Endothelial cell of umbilical vein (primary cell): ENCODE data around the gene SMC1B. TPM values are rescaled to one million over a fixed set of nuclear protein-coding genes. Genes with fewer than 3 reads are reported as not detected.

Experiments used
- BruUV-seq: library from RNA; stranded (reverse); fragments of 400-500 nt; replicated peaks from 2 replicates; lab custom pipeline; 2021; lab: Mats Ljungman, UMichigan
- CTCF ChIA-PET: fragments of 300-600, 350-600 bp; sonication (Branson Sonifier 250); formaldehyde crosslinking; loops from one replicate; lab custom pipeline; 2021; ENCODE audit warnings: antibody characterized with exemption, inconsistent platforms; lab: Charles Lee
- POLR2A ChIA-PET: fragments of 300-600, 350-600 bp; sonication (Branson Sonifier 250); formaldehyde crosslinking; loops from one replicate; lab custom pipeline; 2021; ENCODE audit warnings: antibody characterized with exemption, inconsistent platforms; lab: Charles Lee
- DNase-seq: peaks from one replicate; pipeline ENCODE4 v3.0.0-alpha.2; 2011; ENCODE audit warnings: low read depth, low spot score
- FAIRE-seq: peaks from 2 replicates; lab custom pipeline; 2011; peaks lifted over from hg19 to GRCh38; lab: Jason Lieb, UNC
- H2AFZ ChIP-seq: 2 replicates; pipeline ENCODE4 v1.6.0; 2012; ENCODE audit warnings: low read depth, low read length, control low read depth, inconsistent platforms
- H3K27ac ChIP-seq: 2 replicates; pipeline ENCODE4 v1.5.1; 2011; ENCODE audit warnings: low read depth, mild to moderate bottlenecking, control low read depth, low read length, moderate library complexity; ENCODE audit not compliant: insufficient read depth
- H3K27me3 ChIP-seq, 2 experiments: 2 replicates each; pipeline versions ENCODE4 v1.6.0 to v1.6.1; 2011; ENCODE audit warnings: low read length in 2 of 2, mixed read lengths in 1 of 2; ENCODE audit not compliant: control insufficient read depth in 2 of 2, insufficient read depth in 2 of 2
- H3K36me3 ChIP-seq, 2 experiments: 2 replicates in 1 of 2; 3 replicates in 1 of 2; pipeline ENCODE4 v1.5.1; 2011; ENCODE audit warnings: low read length in 2 of 2, mild to moderate bottlenecking in 1 of 2, moderate library complexity in 1 of 2; ENCODE audit not compliant: control insufficient read depth in 2 of 2, insufficient read depth in 2 of 2; ENCODE audit errors: extremely low read depth in 1 of 2
- H3K4me1 ChIP-seq: 3 replicates; pipeline ENCODE4 v1.5.1; 2011; ENCODE audit warnings: mild to moderate bottlenecking, low read length; ENCODE audit not compliant: control insufficient read depth, insufficient read depth; ENCODE audit errors: extremely low read depth
- H3K4me2 ChIP-seq: 2 replicates; pipeline ENCODE4 v1.6.1; 2011; ENCODE audit warnings: low read length, control low read depth, mixed read lengths; ENCODE audit not compliant: insufficient read depth
- H3K4me3 ChIP-seq, 3 experiments: fragments of 200-600 bp in 1 of 3; sonication (generic), shearing (Covaris generic) in 1 of 3; replicated peaks in 1 of 3; 2 replicates each; pipeline ENCODE4 v1.5.1; 2011 to 2016; ENCODE audit warnings: control low read depth in 3 of 3, low read length in 3 of 3, mild to moderate bottlenecking in 2 of 3, inconsistent platforms in 1 of 3, low read depth in 1 of 3, moderate library complexity in 1 of 3; ENCODE audit not compliant: insufficient read depth in 1 of 3
- H3K79me2 ChIP-seq: 2 replicates; pipeline ENCODE4 v1.6.0; 2012; ENCODE audit warnings: low read length, inconsistent platforms; ENCODE audit not compliant: control insufficient read depth, insufficient read depth
- H3K9ac ChIP-seq: replicated peaks from 2 replicates; pipeline ENCODE3; 2011; ENCODE audit warnings: low read length, control low read depth; ENCODE audit not compliant: insufficient read depth; ENCODE audit errors: extremely low read depth
- H3K9me1 ChIP-seq: replicated peaks from 3 replicates; pipeline ENCODE4 v1.6.0; 2011; ENCODE audit warnings: mild to moderate bottlenecking, low read length; ENCODE audit not compliant: control insufficient read depth, insufficient read depth; ENCODE audit errors: extremely low read depth
- H3K9me3 ChIP-seq: replicated peaks from 2 replicates; pipeline ENCODE4 v1.5.1; 2012; ENCODE audit warnings: low read length, inconsistent platforms; ENCODE audit not compliant: control insufficient read depth, insufficient read depth
- H4K20me1 ChIP-seq: replicated peaks from 2 replicates; pipeline ENCODE3; 2011; ENCODE audit warnings: mild to moderate bottlenecking, low read length; ENCODE audit not compliant: control insufficient read depth, insufficient read depth; ENCODE audit errors: extremely low read depth
- CTCF ChIP-seq, 2 donors: IDR thresholded peaks; 1 replicate in 1 of 2; 2 replicates in 1 of 2; pipeline ENCODE4 v1.5.1; 2011; ENCODE audit warnings: low read length in 2 of 2, mild to moderate bottlenecking in 2 of 2, moderate library complexity in 2 of 2, control low read depth in 1 of 2, inconsistent platforms in 1 of 2, low read depth in 1 of 2; ENCODE audit not compliant: insufficient read depth in 1 of 2; ENCODE audit errors: extremely low read depth in 1 of 2
- EZH2 ChIP-seq: IDR thresholded peaks from 2 replicates; pipeline ENCODE4 v1.6.1; 2012; ENCODE audit warnings: borderline replicate concordance, low read depth, mild to moderate bottlenecking, moderate library complexity, low read length, inconsistent platforms; ENCODE audit not compliant: severe bottlenecking
- FOS ChIP-seq: IDR thresholded peaks from 2 replicates; pipeline ENCODE4 v1.6.1; 2011; ENCODE audit warnings: mild to moderate bottlenecking, low read length, moderate library complexity, borderline replicate concordance; ENCODE audit not compliant: insufficient read depth
- GATA2 ChIP-seq: IDR thresholded peaks from 2 replicates; pipeline ENCODE4 v1.7.0; 2011; ENCODE audit warnings: low read depth, mild to moderate bottlenecking, moderate library complexity, mixed read lengths, low read length; ENCODE audit not compliant: insufficient read length, insufficient read depth
- JUN ChIP-seq: IDR thresholded peaks from 2 replicates; pipeline ENCODE4 v1.6.1; 2011; ENCODE audit warnings: borderline replicate concordance, low read depth; ENCODE audit not compliant: insufficient read length, insufficient read depth
- MAX ChIP-seq: IDR thresholded peaks from 2 replicates; pipeline ENCODE4 v1.6.1; 2011; ENCODE audit not compliant: insufficient read depth, insufficient read length
- MYC ChIP-seq: IDR thresholded peaks from one replicate; pipeline ENCODE4 v1.6.1; 2011; ENCODE audit warnings: mild to moderate bottlenecking, low read depth, low read length
- POLR2A ChIP-seq: IDR thresholded peaks from 2 replicates; pipeline ENCODE4 v1.6.1; 2012; ENCODE audit warnings: low read depth, mild to moderate bottlenecking, control low read depth, low read length
- POLR2AphosphoS5 ChIP-seq: IDR thresholded peaks from 2 replicates; pipeline ENCODE4 v1.6.1; 2012; ENCODE audit warnings: low read depth, mild to moderate bottlenecking, control low read depth, low read length, moderate library complexity; ENCODE audit not compliant: insufficient read depth
- dilution Hi-C: fragments of 300-500 bp; cut with MboI; formaldehyde crosslinking; loops from one replicate; pipeline ENCODE4 v1.15.0; 2019; ENCODE audit warnings: low sequenced_read_pairs; ENCODE audit not compliant: extremely low pct_ligation_motif_present
- intact Hi-C: fragments of 100-400 bp; cut with micrococcal nuclease; formaldehyde crosslinking; loops from one replicate; pipeline ENCODE4 v1.10.0; 2022
- polyA plus RNA-seq, 4 experiments: library from polyadenylated mRNA; depleted of rRNA in 3 of 4; stranded (reverse) in 3 of 4; unstranded in 1 of 4; fragments of >200 nt; gene quantifications; 2 replicates each; pipeline versions ENCODE4 v1.2.1 to v1.2.3, GENCODE V29; 2011 to 2012; ENCODE audit warnings: missing spikeins in 1 of 4
- total RNA-seq: library from RNA; stranded (reverse); gene quantifications from 2 replicates; pipeline ENCODE4 v1.2.3, GENCODE V29; 2021

The SMC1B gene
- total and polyA plus RNA-seq, 2 donors (not counting 3 experiments of a cell fraction or from before 2014, with no cell fraction given): 0.07 TPM; not detected in 1

GRCh38 chr22:45296628-45297297 lies 116.6 kb downstream of the SMC1B start:
- Histone ChIP-seq H4K20me1 (no peaks in the 10 kb centered on the region), H3K4me3 (no peak overlapping the region), H3K9me3 (no peaks in the 10 kb centered on the region), H3K9ac (no peak overlapping the region), H3K36me3 (no peaks in the 10 kb centered on the region), H3K9me1 (no peaks in the 10 kb centered on the region), H3K79me2 (no peaks in the 10 kb centered on the region), H2AFZ (no peak overlapping the region), H3K4me2 (no peak overlapping the region), H3K27me3 (peaks cover 0 to 2% of the 10 kb centered on the region in 2 experiments), H3K27ac (no peak overlapping the region), H3K4me1 (no peaks in the 10 kb centered on the region)
- DNase-seq (no peak), FAIRE-seq (no peak)
- TF ChIP-seq EZH2 (no peak), POLR2AphosphoS5 (no peak), CTCF (IDR thresholded peaks at IDR 0.05; ENCODE audit: extremely low read depth in 1 of 2, insufficient read depth in 1 of 2, low read depth in 1 of 2, low read length in 2 of 2) (no peak), MAX (no peak), MYC (no peak), FOS (no peak), POLR2A (no peak), GATA2 (no peak), JUN (no peak)
- dilution Hi-C loops: no loop called here
- POLR2A ChIA-PET: no interaction called here
- CTCF ChIA-PET: no interaction called here
- intact Hi-C loops: no loop called here
- no TSS peak for BruUV-seq
